H1 (cell line): ENCODE measurements around the gene PACS1. TPM values are rescaled to one million over a fixed set of nuclear protein-coding genes. Genes with fewer than 3 reads are reported as not detected.
"Not testable (repeated sequence)": the region's sequence is repeated elsewhere in the genome, so short reads cannot be mapped to it uniquely, and the experiment has no call there.

Source experiments
- CTCF ChIA-PET: fragments of 300-600 bp; sonication (Branson Sonifier 250); formaldehyde crosslinking; loops from one replicate; lab custom pipeline; 2021; ENCODE audit not compliant: partially characterized antibody; lab: Charles Lee
- POLR2A ChIA-PET: fragments of 300-600 bp; sonication (Branson Sonifier 250); formaldehyde crosslinking; loops from one replicate; lab custom pipeline; 2021; ENCODE audit warnings: inconsistent platforms; ENCODE audit not compliant: partially characterized antibody; lab: Charles Lee
- DNase-seq, 2 experiments: peaks; one replicate each; pipeline versions ENCODE4 v3.0.0 to v3.0.0-alpha.2; 2010 to 2022; ENCODE audit warnings: low spot score in 2 of 2, low read depth in 1 of 2, mixed read lengths in 1 of 2
- FAIRE-seq: peaks from 2 replicates; lab custom pipeline; 2011; peaks lifted over from hg19 to GRCh38; lab: Jason Lieb, UNC
- H2AFZ ChIP-seq: 2 replicates; pipeline ENCODE4 v1.8.1; 2012; ENCODE audit warnings: low read length, inconsistent platforms
- H2AK5ac ChIP-seq: 2 replicates; pipeline ENCODE4 v1.6.1; 2013; ENCODE audit warnings: low read depth, low read length
- H2BK120ac ChIP-seq: replicated peaks from 2 replicates; pipeline ENCODE3; 2013; ENCODE audit warnings: low read depth, low read length, inconsistent platforms
- H2BK12ac ChIP-seq: 2 replicates; pipeline ENCODE4 v1.6.1; 2013; ENCODE audit warnings: low read depth, low read length
- H2BK15ac ChIP-seq: 2 replicates; pipeline ENCODE4 v1.6.1; 2013; ENCODE audit warnings: low read length
- H2BK20ac ChIP-seq: 2 replicates; pipeline ENCODE4 v1.6.1; 2013; ENCODE audit warnings: low read length
- H2BK5ac ChIP-seq: 2 replicates; pipeline ENCODE4 v1.6.1; 2013; ENCODE audit warnings: low read depth, low read length
- H3K14ac ChIP-seq: 2 replicates; pipeline ENCODE4 v1.6.1; 2013; ENCODE audit warnings: inconsistent platforms; ENCODE audit not compliant: insufficient read length
- H3K18ac ChIP-seq: 2 replicates; pipeline ENCODE4 v1.6.1; 2013; ENCODE audit warnings: low read length; ENCODE audit errors: extremely low read depth
- H3K23ac ChIP-seq: 2 replicates; pipeline ENCODE4 v1.6.1; 2013; ENCODE audit warnings: inconsistent platforms; ENCODE audit not compliant: insufficient read length
- H3K23me2 ChIP-seq: 2 replicates; pipeline ENCODE4 v1.6.1; 2013; ENCODE audit warnings: low read depth, low read length
- H3K27ac ChIP-seq: 2 replicates; pipeline ENCODE4 v1.6.1; 2011; ENCODE audit warnings: low read depth, low read length, inconsistent platforms
- H3K27me3 ChIP-seq, 4 experiments: replicated peaks in 1 of 4; 1 replicate in 1 of 4; 2 replicates in 3 of 4; pipeline versions ENCODE4 v1.6.1 to v1.8.1; 2011 to 2013; ENCODE audit warnings: low read length in 3 of 4, mild to moderate bottlenecking in 3 of 4, inconsistent platforms in 2 of 4, mixed read lengths in 2 of 4, moderate library complexity in 1 of 4; ENCODE audit not compliant: control insufficient read depth in 3 of 4, insufficient read depth in 3 of 4; ENCODE audit errors: extremely low read depth in 1 of 4
- H3K36me3 ChIP-seq, 4 experiments: 2 replicates each; pipeline versions ENCODE4 v1.6.1 to v1.8.1; 2011 to 2013; ENCODE audit warnings: mild to moderate bottlenecking in 4 of 4, low read length in 3 of 4, moderate library complexity in 2 of 4, control low read depth in 1 of 4, inconsistent platforms in 1 of 4; ENCODE audit not compliant: insufficient read depth in 4 of 4, control insufficient read depth in 2 of 4
- H3K4ac ChIP-seq: replicated peaks from 2 replicates; pipeline ENCODE3; 2013; ENCODE audit warnings: low read length, low read depth, mixed read lengths, inconsistent platforms; ENCODE audit not compliant: insufficient read length
- H3K4me1 ChIP-seq, 4 experiments: replicated peaks in 1 of 4; 1 replicate in 1 of 4; 2 replicates in 3 of 4; pipeline versions ENCODE4 v1.6.1 to v1.8.1; 2011 to 2013; ENCODE audit warnings: low read length in 3 of 4, inconsistent platforms in 2 of 4, mixed read lengths in 1 of 4; ENCODE audit not compliant: insufficient read depth in 4 of 4, control insufficient read depth in 3 of 4
- H3K4me2 ChIP-seq, 2 experiments: 2 replicates each; pipeline versions ENCODE4 v1.6.1 to v1.8.1; 2011 to 2013; ENCODE audit warnings: low read depth in 2 of 2, low read length in 2 of 2, control low read depth in 1 of 2, inconsistent platforms in 1 of 2, mild to moderate bottlenecking in 1 of 2; ENCODE audit not compliant: insufficient read depth in 1 of 2
- H3K4me3 ChIP-seq, 4 experiments: fragments of 200-600, 300-600 bp in 1 of 4; sonication (generic), shearing (Covaris generic), sonication (Bioruptor Twin) in 1 of 4; 2 replicates each; pipeline versions ENCODE4 v1.5.1 to v1.8.1; 2011 to 2016; ENCODE audit warnings: low read length in 4 of 4, low read depth in 3 of 4, control low read depth in 2 of 4, inconsistent platforms in 2 of 4, mild to moderate bottlenecking in 2 of 4, mixed read lengths in 1 of 4, moderate library complexity in 1 of 4; ENCODE audit not compliant: insufficient read depth in 2 of 4; ENCODE audit errors: extremely low read depth in 1 of 4
- H3K56ac ChIP-seq: replicated peaks from 2 replicates; pipeline ENCODE3; 2013; ENCODE audit warnings: low read depth, mild to moderate bottlenecking, mixed read lengths, low read length, inconsistent platforms; ENCODE audit not compliant: insufficient read length
- H3K79me1 ChIP-seq: 2 replicates; pipeline ENCODE4 v1.6.1; 2013; ENCODE audit warnings: low read depth, low read length, control low read depth
- H3K79me2 ChIP-seq, 2 experiments: 2 replicates each; pipeline versions ENCODE4 v1.6.1 to v1.8.1; 2012 to 2013; ENCODE audit warnings: low read length in 2 of 2, mild to moderate bottlenecking in 2 of 2, inconsistent platforms in 1 of 2; ENCODE audit not compliant: insufficient read depth in 2 of 2, control insufficient read depth in 1 of 2
- H3K9ac ChIP-seq, 4 experiments: replicated peaks in 1 of 4; 1 replicate in 1 of 4; 2 replicates in 3 of 4; pipeline versions ENCODE4 v1.6.1 to v1.8.1; 2011 to 2013; ENCODE audit warnings: low read depth in 3 of 4, low read length in 3 of 4, control low read depth in 2 of 4, mild to moderate bottlenecking in 2 of 4, moderate library complexity in 2 of 4, inconsistent platforms in 1 of 4; ENCODE audit errors: extremely low read depth in 1 of 4
- H3K9me3 ChIP-seq, 2 experiments: 2 replicates each; pipeline versions ENCODE4 v1.6.1 to v1.8.1; 2012 to 2013; ENCODE audit warnings: mild to moderate bottlenecking in 2 of 2, moderate library complexity in 2 of 2, control low read depth in 1 of 2, inconsistent platforms in 1 of 2, low read depth in 1 of 2, low read length in 1 of 2, mixed read lengths in 1 of 2; ENCODE audit not compliant: insufficient read depth in 2 of 2
- H4K20me1 ChIP-seq, 2 experiments: replicated peaks in 1 of 2; 2 replicates each; pipeline versions ENCODE3 to v1.8.1; 2011 to 2013; ENCODE audit warnings: inconsistent platforms in 2 of 2, low read length in 2 of 2, mild to moderate bottlenecking in 1 of 2; ENCODE audit not compliant: insufficient read depth in 2 of 2, control insufficient read depth in 1 of 2
- H4K5ac ChIP-seq: 2 replicates; pipeline ENCODE4 v1.6.1; 2013; ENCODE audit warnings: low read length, low read depth, mixed read lengths, inconsistent platforms; ENCODE audit not compliant: insufficient read length
- H4K8ac ChIP-seq: 2 replicates; pipeline ENCODE4 v1.8.0; 2013; ENCODE audit warnings: mild to moderate bottlenecking, moderate library complexity, low read length, inconsistent platforms; ENCODE audit not compliant: insufficient read depth; ENCODE audit errors: extremely low read depth
- H4K91ac ChIP-seq: replicated peaks from 2 replicates; pipeline ENCODE3; 2013; ENCODE audit warnings: low read length, mixed read lengths, inconsistent platforms; ENCODE audit not compliant: insufficient read length
- WGBS, 2 experiments: shearing (Covaris generic) in 1 of 2; methylation state at CpG; one replicate each; pipeline versions ENCODE4 v1.1.6 to v1.1.7; 2013 to 2015; ENCODE audit warnings: low lambda C conversion rate in 2 of 2, mixed read lengths in 2 of 2, inconsistent platforms in 1 of 2, low coverage in 1 of 2, missing lambda C conversion rate in 1 of 2; ENCODE audit not compliant: insufficient replicate concordance in 2 of 2, insufficient coverage in 1 of 2, insufficient read length in 1 of 2; ENCODE audit errors: extremely low coverage in 1 of 2, missing lambda C conversion rate in 1 of 2; 5-methylcytosine and 5-hydroxymethylcytosine counted together
- polyA plus RNA-seq, 7 experiments: library from polyadenylated mRNA; depleted of rRNA in 3 of 7; stranded (reverse) in 5 of 7; unstranded in 2 of 7; fragments of >200 nt in 5 of 7; fragments of 200-250 nt in 2 of 7; gene quantifications; 1 replicate in 5 of 7; 2 replicates in 1 of 7; 4 replicates in 1 of 7; pipeline versions ENCODE4 v1.2.1 to v1.2.3, GENCODE V29; 2011 to 2013; ENCODE audit warnings: missing spikeins in 2 of 7, mixed read lengths in 2 of 7
- total RNA-seq: library from RNA; stranded (reverse); fragmentation: NEBNext Ultra II Directional; extraction: Animal tissue kit (Norgen Biotek cat#: 25700); gene quantifications from 2 replicates; pipeline ENCODE4 v1.2.1, GENCODE V29; 2021

PACS1 gene
- total and polyA plus RNA-seq, 2 of the 8 experiments (the other 6 are each of a cell fraction or from before 2014, with no cell fraction given), result 11.5 to 36.0 TPM

DNA sequence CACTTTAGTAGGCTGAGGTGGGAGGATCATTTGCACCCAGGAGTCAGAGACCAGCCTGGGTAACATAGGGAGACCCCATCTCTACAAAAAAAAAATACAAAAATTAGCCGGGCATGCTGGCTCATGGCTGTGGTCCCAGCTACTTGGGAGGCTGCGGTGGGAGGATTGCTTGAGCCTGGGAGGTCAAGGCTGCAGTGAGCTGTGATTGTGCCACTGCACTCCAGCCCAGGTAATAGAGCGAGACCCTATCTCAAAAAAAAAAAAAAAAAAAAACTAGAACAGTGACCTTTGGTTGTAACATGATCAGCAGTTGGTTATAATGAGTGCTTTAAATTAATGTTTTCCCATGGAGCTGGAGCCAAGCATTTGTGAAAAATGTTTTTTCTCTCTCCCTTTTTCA is 44.9 kb downstream of the PACS1 start:
- H3K4me3 ChIP-seq, H2BK15ac ChIP-seq, H3K18ac ChIP-seq, H2BK12ac ChIP-seq, H3K23me2 ChIP-seq, H2BK120ac ChIP-seq, H3K79me1 ChIP-seq, H3K79me2 ChIP-seq, H3K4ac ChIP-seq, H3K9ac ChIP-seq, H3K27ac ChIP-seq, H3K14ac ChIP-seq, H3K4me2 ChIP-seq, H4K5ac ChIP-seq, H3K23ac ChIP-seq, H3K27me3 ChIP-seq, FAIRE-seq, H3K36me3 ChIP-seq, H2BK20ac ChIP-seq, H3K9me3 ChIP-seq, H2AK5ac ChIP-seq, H4K91ac ChIP-seq, DNase-seq, H2BK5ac ChIP-seq, H4K20me1 ChIP-seq, H3K56ac ChIP-seq, H4K8ac ChIP-seq, H2AFZ ChIP-seq: not testable (repeated sequence)
- CTCF ChIA-PET, result interaction anchor here (1.4 to 2.3 kb wide), 3 partner anchors 9 to 46 kb away, joined by 4 to 8 read pairs (median 4); no protein-coding TSS in a partner anchor
- POLR2A ChIA-PET, result interaction anchor here (1.5 kb wide), 1 partner anchor 61 kb away, joined by 4 read pairs; no protein-coding TSS in a partner anchor
- peaks cover 4 to 22% (median 11%) of the 10 kb centered on the region in 4 experiments for H3K4me1 ChIP-seq
- WGBS, 2 experiments, result 78% methylated on average over 3 of the region's 3 CpGs; no CpG with 5 or more reads in 1 of the 2 experiments
